HepG2 (cell line): ENCODE measurements around the gene SPIB.

Experiments used
- HDAC2 ChIP-seq: sonication (generic); formaldehyde crosslinking; IDR thresholded peaks from 2 replicates; pipeline ENCODE4 v1.4.0; 2020; ENCODE audit warnings: missing genetic modification reagents
- MED1 ChIP-seq: sonication (generic); formaldehyde crosslinking; IDR thresholded peaks from 2 replicates; pipeline ENCODE4 v1.4.0; 2020; ENCODE audit warnings: missing genetic modification reagents
- RFX1 ChIP-seq: fragments of 450-650 bp; IDR thresholded peaks from 2 replicates; pipeline ENCODE4 v1.6.1; 2017

DNA sequence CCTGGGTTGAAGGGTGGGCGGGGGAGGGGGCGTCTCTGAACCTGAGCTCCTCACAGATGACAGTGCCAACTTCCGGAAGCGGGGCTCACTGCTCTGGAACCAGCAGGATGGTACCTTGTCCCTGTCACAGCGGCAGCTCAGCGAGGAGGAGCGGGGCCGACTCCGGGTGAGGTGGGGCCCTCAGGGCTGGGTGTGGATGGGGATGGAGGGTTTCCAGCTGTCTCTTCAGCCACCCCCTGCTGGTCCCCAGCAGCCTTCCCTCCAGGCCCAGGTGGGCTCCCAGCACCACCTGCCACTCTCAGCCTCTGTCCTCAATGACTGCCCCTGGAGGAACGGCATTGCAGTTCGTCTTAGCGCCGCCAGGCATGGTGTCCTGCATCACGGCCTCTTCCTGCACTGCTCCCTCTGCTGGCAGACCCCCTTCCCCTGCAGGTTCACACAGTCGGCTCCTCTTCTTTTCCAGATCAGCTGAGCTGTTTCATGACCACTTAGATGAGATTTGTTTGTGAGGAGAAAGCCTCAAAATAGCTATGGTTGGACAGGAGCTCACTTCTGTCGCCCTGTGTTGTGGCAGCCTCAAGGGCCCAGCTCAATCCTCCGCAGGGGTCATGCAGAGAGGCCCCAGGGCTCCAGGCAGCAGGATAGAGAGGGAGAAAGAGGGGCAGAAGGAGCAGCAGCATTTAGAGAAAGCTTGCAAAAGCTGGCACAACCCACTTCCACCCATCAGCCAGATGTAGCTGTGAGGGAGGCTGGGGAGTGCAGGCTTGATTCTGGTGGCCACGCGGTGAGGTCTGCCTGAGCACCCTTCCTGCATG is 60.4 kb downstream of the SPIB start:
- TF ChIP-seq MED1 (CRISPR knock-in tag) (no peak), HDAC2 (CRISPR knock-in tag) (no peak), RFX1 (no peak)
